Measurements from ENCODE around the gene HBE1.
"Not testable (repeated sequence)": the region's sequence is repeated elsewhere in the genome, so short reads cannot be mapped to it uniquely, and the experiment has no call there.

HBE1 gene

GRCh38 chr11:5269715-5270147 is at the start of gene HBE1:
TSS of gene HBE1 (minus strand) at chr11:5269945. CDS start at chr11:5269890, 55 bp downstream.
- DNase-seq (ENCODE audit: low read depth, low spot score) = no peak

DNA sequence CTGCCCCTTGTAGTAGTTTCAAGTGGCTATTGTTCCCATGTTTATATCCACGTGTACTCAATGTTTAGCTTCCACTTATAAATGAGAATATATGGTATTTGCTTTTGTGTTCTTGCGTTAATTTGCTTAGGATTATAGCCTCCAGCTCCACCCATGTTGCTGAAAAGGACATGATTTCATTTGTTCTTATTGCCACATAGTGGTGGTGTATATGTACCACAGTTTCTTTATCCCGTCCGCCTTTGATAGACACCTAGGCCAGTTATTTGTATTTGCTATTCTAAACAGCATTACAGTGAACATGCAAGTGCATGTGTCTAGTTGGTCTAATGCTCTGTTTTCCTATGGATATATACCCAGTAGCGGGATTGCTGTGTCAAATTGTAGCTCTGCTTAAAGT is 47.5 kb upstream of the HBE1 start:
- no peak for DNase-seq (ENCODE audit: low read depth, low spot score)

DNA sequence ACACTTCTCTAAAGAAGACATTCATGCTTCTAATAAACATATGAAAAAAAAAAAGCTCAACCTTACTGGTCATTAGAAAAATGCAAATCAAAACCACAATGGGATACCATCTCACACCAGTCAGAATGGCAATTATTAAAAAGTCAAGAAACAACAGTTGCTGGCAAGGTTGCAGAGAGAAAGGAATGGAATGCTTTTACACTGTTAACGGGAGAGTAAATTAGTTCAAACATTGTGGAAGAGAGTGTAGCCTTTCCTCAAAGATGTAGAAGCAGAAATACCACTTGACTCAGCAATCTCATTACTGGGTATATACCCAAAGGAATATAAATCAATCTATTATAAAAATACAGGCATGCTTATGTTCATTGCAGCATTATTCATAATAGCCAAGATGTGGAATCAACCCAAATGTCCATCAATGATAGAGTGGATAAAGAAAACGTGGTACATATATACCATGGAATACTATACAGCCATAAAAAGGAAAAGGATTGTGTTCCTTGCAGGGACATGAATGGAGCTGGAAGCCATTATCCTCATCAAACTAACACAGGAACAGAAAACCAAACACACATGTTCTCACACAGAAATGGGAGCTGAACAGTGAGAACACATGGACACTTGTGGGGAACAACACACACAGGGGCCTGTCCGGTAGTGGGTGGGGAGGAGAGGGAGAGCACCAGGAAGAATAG is 43.7 kb upstream of the HBE1 start:
- not testable (repeated sequence) for DNase-seq (ENCODE audit: low read depth, low spot score)

DNA sequence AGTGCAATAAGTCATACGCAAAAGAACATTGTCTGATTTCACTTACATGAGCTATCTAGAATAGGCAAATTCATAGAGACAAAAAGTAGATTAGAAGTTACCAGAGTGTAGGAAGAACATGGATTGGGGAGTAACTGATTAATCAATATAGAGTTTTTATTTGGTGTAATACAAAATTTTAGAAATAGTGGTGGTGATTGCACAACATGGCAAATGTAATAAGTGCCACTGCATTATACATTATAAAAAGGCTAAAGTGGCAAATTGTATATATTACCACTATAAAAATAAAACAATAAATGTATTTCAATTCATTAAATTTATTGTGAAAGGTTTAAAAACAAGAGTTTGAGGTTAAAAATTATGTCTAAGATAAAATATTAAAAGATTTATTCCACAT is 40.7 kb upstream of the HBE1 start:
- no peak for DNase-seq (ENCODE audit: low read depth, low spot score)

DNA sequence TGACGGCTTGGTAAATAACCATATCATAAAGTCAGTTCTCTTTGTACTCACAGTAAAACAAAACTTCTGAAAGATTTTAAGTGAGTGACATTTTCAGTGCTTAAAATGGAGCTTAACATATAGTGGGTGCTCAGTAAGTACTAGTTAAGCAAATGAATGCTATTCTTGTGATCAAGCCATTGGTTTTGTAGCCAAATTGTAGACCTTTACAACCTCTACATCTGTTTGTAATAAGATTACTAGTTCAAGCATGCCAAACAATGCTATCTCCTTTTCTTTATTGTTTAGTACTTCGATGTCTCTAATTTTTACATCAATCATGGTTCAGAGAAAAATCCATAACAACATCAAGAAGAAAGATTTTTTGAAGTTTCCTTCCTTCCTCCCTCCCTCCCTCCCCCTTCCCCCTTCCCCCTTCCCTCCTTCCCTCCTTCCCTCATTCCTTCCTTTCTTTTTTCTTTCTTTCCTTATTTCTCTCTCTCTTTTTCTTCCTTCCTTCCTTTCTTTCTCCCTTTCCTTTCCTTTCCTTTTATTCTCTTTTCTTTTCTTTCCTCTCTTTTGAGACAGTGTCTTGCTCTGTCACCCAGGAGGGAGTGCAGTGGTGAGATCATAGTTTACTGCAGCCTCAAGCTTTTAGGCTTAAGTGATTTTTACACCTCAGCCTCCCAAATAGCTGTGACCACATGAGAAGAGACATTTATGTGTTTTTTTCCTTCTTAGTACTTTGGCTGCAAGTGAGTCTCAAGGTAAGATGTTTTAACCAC is 37.7 kb upstream of the HBE1 start:
- DNase-seq (ENCODE audit: low read depth, low spot score) = no peak

DNA sequence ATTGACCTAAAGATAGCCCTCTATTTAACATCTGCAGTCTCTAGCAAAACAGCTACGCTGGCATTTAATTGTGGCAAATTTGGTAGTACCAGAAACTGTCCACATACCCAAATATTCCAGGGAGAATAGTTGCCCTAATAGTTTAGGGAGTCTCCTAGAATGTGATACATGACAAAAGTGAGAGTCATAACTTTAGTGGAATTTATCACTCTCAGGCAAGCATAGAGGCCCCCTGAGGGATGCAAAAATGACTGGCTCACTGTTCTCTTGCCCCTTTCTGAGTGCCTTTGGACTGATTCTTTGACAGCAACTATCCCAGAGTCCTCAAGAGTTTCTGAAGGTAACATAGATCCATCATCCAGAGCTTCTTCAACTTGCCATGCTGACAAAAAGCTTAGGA is 34.3 kb upstream of the HBE1 start:
- no peak for DNase-seq (ENCODE audit: low read depth, low spot score)

DNA sequence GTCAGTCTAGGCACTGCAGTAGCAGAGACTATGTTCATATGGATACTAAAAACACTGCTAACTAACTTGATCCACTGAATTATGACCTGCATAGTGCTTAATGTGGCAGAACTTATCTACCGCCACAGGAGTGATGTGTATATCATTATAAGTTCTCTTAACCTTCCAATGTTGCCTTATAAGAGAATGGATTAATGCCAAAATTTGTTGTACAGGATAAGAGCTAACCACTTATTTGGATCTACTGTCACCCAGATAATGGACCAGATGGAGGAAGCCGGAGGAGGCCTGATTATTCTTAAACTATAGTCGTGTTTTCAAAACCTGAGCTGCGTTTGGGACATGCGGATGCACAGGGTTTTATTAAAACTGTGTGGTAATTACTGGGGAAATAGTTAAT is 33.9 kb upstream of the HBE1 start:
- DNase-seq (ENCODE audit: low read depth, low spot score) = no peak

DNA sequence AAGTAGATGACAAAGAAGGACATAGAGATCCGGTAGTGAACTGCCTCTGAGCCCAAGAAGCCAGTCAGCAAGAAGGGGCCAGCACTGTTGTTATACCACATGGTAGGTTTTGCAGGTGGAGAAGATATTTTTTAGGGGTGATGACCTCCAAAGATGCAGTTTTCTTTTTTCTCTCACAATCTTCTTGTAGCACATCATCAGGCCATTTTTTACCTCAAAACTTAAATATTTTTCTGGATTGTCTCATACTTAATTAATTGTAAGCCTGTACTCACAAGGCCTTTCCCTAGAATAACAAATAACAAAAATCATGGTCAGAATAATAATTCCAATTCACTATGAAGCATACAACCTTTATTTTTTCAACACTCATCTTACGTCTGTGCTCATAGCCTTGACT is 32.1 kb upstream of the HBE1 start, which contains the start of gene OR51B4:
Gene OR51B4 (minus strand): TSS at position 101 of the 400 bp plus-strand sequence. CDS start 0 bp downstream, at position 101.
- no peak for DNase-seq (ENCODE audit: low read depth, low spot score)

DNA sequence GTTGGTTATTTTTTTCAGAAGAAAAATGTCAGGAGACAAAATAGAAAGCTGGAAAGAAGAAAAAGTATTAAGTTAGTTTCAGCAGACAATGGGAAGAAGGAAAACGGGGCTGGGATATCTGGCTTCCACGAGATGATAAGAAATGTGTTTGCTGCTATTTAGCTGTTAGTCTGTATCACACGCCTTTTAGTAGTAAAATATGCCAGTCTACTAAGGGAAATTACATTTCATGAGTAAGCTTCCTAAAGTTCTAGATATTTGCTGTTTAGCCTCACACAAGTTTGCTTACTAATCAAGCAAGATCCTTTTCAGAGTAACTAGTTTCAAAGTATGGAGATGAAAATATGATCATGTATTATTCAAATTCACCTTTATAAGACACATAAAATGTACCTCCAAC is 30.5 kb upstream of the HBE1 start:
- DNase-seq (ENCODE audit: low read depth, low spot score) = no peak

- no peak for DNase-seq (ENCODE audit: low read depth, low spot score)
Measured at GRCh38 chr11:5298451-5298850, 28.7 kb upstream of the HBE1 start.

DNA sequence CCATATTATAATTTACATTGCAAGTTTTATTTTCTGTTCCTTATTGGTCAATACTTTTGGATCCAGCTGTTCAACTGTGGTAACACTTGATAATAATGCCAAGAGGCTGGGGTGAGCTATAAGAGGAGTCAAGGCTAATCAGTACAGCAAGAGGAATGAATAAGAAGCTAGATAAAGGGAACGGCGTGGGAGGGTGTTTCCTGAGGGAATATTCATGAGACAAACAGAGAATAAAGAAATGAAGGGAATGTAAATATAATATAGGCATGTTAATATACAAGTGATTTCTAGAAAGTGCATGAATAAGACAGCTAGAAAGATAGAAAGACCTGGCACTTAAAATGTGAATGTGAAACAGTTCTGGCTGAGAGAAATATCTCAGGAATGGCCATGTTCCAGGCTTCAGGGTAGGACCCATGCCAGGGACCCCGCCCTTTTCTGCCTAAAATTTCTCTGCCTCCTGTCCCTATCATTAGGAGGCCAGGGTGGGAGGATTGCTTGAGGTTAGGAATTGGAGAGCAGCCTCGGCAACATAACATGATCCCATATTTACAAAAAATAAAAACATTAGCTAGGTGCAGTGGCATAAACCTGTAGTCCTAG is 28.1 kb upstream of the HBE1 start:
- no peak for DNase-seq (ENCODE audit: low read depth, low spot score)

DNA sequence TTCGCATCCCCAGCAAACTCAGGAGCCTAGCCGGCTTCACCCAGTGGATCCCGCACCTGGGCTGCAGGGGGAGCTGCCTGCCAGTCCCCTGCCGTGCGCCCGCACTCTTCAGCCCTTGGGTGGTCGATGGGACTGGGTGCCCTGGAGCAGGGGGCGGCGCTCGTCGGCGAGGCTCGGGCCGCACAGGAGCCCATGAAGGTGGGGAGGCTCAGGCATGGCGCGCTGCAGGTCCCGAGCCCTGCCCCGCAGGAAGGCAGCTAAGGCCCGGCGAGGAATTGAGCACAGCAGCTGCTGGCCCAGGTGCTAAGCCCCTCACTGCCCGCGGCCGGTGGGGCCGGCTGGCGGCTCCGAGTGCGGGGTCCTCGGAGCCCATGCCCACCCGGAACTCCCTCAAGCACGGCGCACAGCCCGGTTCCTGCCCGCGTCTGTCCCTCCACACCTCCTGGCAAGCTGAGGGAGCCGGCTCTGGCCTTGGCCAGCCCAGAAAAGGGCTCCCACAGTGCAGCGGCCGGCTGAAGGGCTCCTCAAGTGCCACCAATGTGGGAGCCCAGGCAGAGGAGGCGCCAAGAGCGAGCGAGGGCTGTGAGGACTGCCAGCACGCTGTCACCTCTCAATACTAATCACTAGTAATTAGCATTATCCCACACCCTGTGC is 24.7 kb upstream of the HBE1 start:
- not testable (repeated sequence) for DNase-seq (ENCODE audit: low read depth, low spot score)

DNA sequence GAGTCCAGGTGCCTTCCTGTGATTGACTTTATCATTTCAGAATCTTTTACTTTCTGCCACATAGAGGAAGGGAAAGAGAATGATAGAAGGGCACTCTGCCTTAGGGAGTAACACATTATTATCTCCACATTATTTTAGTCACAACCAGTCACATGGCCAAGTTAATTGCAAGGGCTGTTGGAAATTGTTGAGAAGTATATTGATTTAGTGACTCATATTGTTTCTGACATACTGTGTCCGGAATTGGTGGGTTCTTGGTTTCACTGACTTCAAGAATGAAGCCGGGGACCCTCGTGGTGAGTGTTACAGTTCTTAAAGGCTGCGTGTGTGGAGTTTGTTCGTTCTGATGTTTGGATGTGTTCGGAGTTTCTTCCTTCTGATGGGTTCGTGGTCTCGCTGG is 23.3 kb upstream of the HBE1 start:
- DNase-seq (ENCODE audit: low read depth, low spot score) = no peak

GRCh38 chr11:5291207-5291838 is 21.6 kb upstream of the HBE1 start:
- DNase-seq (ENCODE audit: low read depth, low spot score) = peak; percentile 23

DNA sequence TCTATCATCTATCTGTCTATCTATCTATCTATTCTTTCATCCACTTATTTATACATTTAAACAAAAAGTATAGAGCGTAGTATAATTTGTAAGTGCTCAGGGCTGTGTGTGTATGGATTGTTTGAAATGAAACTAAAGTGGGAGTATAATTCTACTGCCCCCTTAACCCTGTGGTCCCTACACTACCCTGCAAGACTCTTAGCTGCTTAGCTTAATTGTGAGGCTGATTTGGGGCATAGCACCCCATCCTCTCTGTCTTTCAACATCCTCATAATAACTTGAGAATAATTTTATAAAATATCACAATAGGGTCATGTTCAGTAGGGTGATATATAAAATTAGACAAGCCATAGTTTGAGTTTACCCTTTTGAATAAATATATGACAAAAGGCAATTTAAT is 20.4 kb upstream of the HBE1 start:
- no peak for DNase-seq (ENCODE audit: low read depth, low spot score)

- DNase-seq (ENCODE audit: low read depth, low spot score) = no peak
Measured at GRCh38 chr11:5289696-5290095, 20.0 kb upstream of the HBE1 start.

- no peak for DNase-seq (ENCODE audit: low read depth, low spot score)
Measured at GRCh38 chr11:5288906-5289550, 19.3 kb upstream of the HBE1 start.

- no peak for DNase-seq (ENCODE audit: low read depth, low spot score)
Measured at GRCh38 chr11:5288108-5288905, 18.6 kb upstream of the HBE1 start.

DNA sequence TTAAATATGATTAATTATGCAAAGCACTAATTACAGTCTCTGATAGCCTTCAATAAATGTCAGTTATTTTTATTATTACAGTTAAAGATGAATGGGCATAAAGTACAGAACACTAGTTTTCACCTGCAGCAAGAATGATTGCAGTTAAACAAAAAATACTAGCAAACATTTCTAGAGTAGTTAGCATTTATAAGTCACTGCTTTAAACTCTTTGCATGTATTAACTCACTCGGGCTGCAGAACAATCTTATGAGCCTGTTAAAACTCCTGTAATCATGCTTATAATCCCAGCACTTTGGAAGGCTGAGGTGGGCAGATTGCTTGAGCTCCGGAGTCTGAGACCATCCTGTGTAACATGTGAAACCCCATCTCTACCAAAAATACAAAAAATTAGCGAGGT is 17.2 kb upstream of the HBE1 start:
- no peak for DNase-seq (ENCODE audit: low read depth, low spot score)

DNA sequence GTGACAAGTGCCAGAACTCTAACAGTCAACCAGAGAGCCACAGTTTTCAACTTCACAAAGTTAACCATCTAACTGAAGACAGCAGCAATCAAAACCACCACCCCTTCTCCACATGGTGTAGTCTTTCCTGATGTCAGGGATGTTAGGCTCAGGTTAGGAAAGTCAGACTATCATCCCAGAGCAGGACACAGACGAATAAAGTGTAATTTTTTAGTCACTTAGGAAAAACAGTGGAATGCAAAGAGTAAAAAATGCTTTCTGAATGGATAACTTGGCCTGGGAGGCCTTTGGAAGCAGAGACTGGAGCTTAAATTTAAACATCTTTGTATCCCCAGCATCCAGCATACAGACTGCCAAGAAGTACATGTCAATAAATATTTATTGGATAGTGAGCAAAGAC is 16.6 kb upstream of the HBE1 start:
- DNase-seq (ENCODE audit: low read depth, low spot score) = no peak
